SU-DHL-6 (cell line): ENCODE measurements around the gene FERMT2.

ENCODE experiments used
- H2AFZ ChIP-seq: fragments of 200-600 bp; sonication (generic); 2 replicates; pipeline ENCODE4 v1.6.1; 2014; ENCODE audit warnings: low read depth, mild to moderate bottlenecking, moderate library complexity, mixed read lengths, antibody characterized with exemption, low read length; ENCODE audit not compliant: severe bottlenecking
- H3F3A ChIP-seq: fragments of 200-600 bp; shearing (Covaris generic); 2 replicates; pipeline ENCODE4 v1.6.0; 2016; ENCODE audit warnings: antibody characterized with exemption, mild to moderate bottlenecking; ENCODE audit not compliant: insufficient read depth
- H3K27ac ChIP-seq: fragments of 200-600 bp; sonication (generic); 2 replicates; pipeline ENCODE4 v1.5.1; 2016; ENCODE audit warnings: low read depth, mild to moderate bottlenecking, low read length, moderate library complexity, mixed read lengths
- H3K27me3 ChIP-seq: fragments of 200-600 bp; sonication (generic), shearing (Covaris generic); 2 replicates; pipeline ENCODE4 v1.6.0; 2014; ENCODE audit warnings: mild to moderate bottlenecking, low read length
- H3K36me3 ChIP-seq: fragments of 200-600 bp; sonication (generic); 2 replicates; pipeline ENCODE4 v1.6.1; 2014; ENCODE audit warnings: mild to moderate bottlenecking, low read length, mixed read lengths
- H3K4me2 ChIP-seq: fragments of 300-600, 200-600 bp; shearing (Covaris generic), sonication (generic); 2 replicates; pipeline ENCODE4 v1.6.0; 2014; ENCODE audit warnings: low read length, low read depth, mild to moderate bottlenecking; ENCODE audit not compliant: poor library complexity, severe bottlenecking
- H3K4me3 ChIP-seq: fragments of 200-600 bp; sonication (generic); 2 replicates; pipeline ENCODE4 v1.5.1; 2014; ENCODE audit warnings: antibody characterized with exemption, low read length, mild to moderate bottlenecking, mixed read lengths; ENCODE audit not compliant: insufficient read depth, poor library complexity, severe bottlenecking
- H3K79me2 ChIP-seq: fragments of 200-600 bp; sonication (generic); 2 replicates; pipeline ENCODE4 v1.6.1; 2014; ENCODE audit warnings: mild to moderate bottlenecking, low read length, moderate library complexity; ENCODE audit not compliant: insufficient read depth
- H3K9ac ChIP-seq: fragments of 200-600 bp; sonication (generic); 2 replicates; pipeline ENCODE4 v1.7.0; 2014; ENCODE audit warnings: mild to moderate bottlenecking, low read length
- H3K9me2 ChIP-seq: fragments of 200-600 bp; sonication (generic); replicated peaks from 2 replicates; pipeline ENCODE4 v1.6.1; 2014; ENCODE audit warnings: low read length; ENCODE audit not compliant: insufficient read depth
- H3K9me3 ChIP-seq: fragments of 200-600 bp; sonication (generic); 2 replicates; pipeline ENCODE4 v1.6.1; 2014; ENCODE audit warnings: low read length, mixed read lengths; ENCODE audit not compliant: insufficient read depth
- H4K20me1 ChIP-seq: fragments of 200-600 bp; sonication (generic); 2 replicates; pipeline ENCODE4 v1.6.1; 2014; ENCODE audit warnings: low read depth, mild to moderate bottlenecking, antibody characterized with exemption, low read length, moderate library complexity, mixed read lengths
- CTCF ChIP-seq: fragments of 200-600 bp; sonication (generic); IDR thresholded peaks from one replicate; pipeline ENCODE4 v1.5.1; 2017; ENCODE audit warnings: antibody characterized with exemption, mild to moderate bottlenecking, low read length, moderate library complexity; ENCODE audit not compliant: insufficient read depth, poor library complexity, severe bottlenecking
- EZH2phosphoT487 ChIP-seq: fragments of 200-600 bp; sonication (generic), shearing (Covaris generic); conservative IDR thresholded peaks from 2 replicates; pipeline ENCODE4 v1.6.1; 2018; ENCODE audit warnings: mild to moderate bottlenecking, antibody characterized with exemption, low read length, moderate library complexity, mixed read lengths

Gene FERMT2

GRCh38 chr14:52876311-52876710 is 74.5 kb downstream of the FERMT2 start:
- Histone ChIP-seq H3K27me3 (no peaks in the 10 kb centered on the region), H3K36me3 (no peaks in the 10 kb centered on the region), H3K9me2 (no peaks in the 10 kb centered on the region), H3K9ac (no peak overlapping the region), H3K9me3 (no peaks in the 10 kb centered on the region), H2AFZ (no peak overlapping the region), H3F3A (no peaks in the 10 kb centered on the region), H3K79me2 (no peaks in the 10 kb centered on the region), H3K4me3 (no peak overlapping the region), H3K27ac (no peak overlapping the region), H4K20me1 (no peaks in the 10 kb centered on the region), H3K4me2 (no peak overlapping the region)
- TF ChIP-seq CTCF (no peak), EZH2phosphoT487 (no peak)

- H3K4me2 ChIP-seq, result no peak overlapping the region
- H3K79me2 ChIP-seq, result no peaks in the 10 kb centered on the region
- no peak overlapping the region for H2AFZ ChIP-seq
- no peaks in the 10 kb centered on the region for H3K36me3 ChIP-seq
- TF ChIP-seq EZH2phosphoT487 (no peak), CTCF (no peak)
- H3K27ac ChIP-seq, result no peak overlapping the region
- H3K9me3 ChIP-seq, result no peaks in the 10 kb centered on the region
- no peak overlapping the region for H3K9ac ChIP-seq
- H3K27me3 ChIP-seq, result no peaks in the 10 kb centered on the region
- no peaks in the 10 kb centered on the region for H3F3A ChIP-seq
- H3K4me3 ChIP-seq, result no peak overlapping the region
- no peaks in the 10 kb centered on the region for H3K9me2 ChIP-seq
- no peaks in the 10 kb centered on the region for H4K20me1 ChIP-seq
Measured at GRCh38 chr14:52875707-52876106, 75.1 kb downstream of the FERMT2 start.

- Histone ChIP-seq H3K36me3 (no peaks in the 10 kb centered on the region), H3K27ac (no peak overlapping the region)
Measured at GRCh38 chr14:52874389-52874788, 76.5 kb downstream of the FERMT2 start.

More at GRCh38 chr14:52874389-52874788, 76.5 kb downstream of the FERMT2 start:
- no peak overlapping the region for H2AFZ ChIP-seq
- TF ChIP-seq CTCF (no peak), EZH2phosphoT487 (no peak)
- H3K79me2 ChIP-seq, result no peaks in the 10 kb centered on the region
- no peak overlapping the region for H3K9ac ChIP-seq
- H3F3A ChIP-seq, result no peaks in the 10 kb centered on the region
- no peak overlapping the region for H3K4me2 ChIP-seq
- no peaks in the 10 kb centered on the region for H3K9me2 ChIP-seq
- no peaks in the 10 kb centered on the region for H4K20me1 ChIP-seq
- no peaks in the 10 kb centered on the region for H3K9me3 ChIP-seq
- H3K27me3 ChIP-seq, result no peaks in the 10 kb centered on the region
- no peak overlapping the region for H3K4me3 ChIP-seq
